HG03280 (cell line): ENCODE measurements around the gene DNAJC28.
"Not testable (repeated sequence)": the region's sequence is repeated elsewhere in the genome, so short reads cannot be mapped to it uniquely, and the experiment has no call there.

Experiments used
- ATAC-seq: cut with Tn5 transposase; IDR thresholded peaks from one replicate; pipeline ENCODE4 v1.9.1; 2021; ENCODE audit warnings: mild to moderate bottlenecking, moderate library complexity; ENCODE audit not compliant: unreplicated experiment

Gene DNAJC28

GRCh38 chr21:33491373-33492102, at the start of gene DNAJC28:
Gene DNAJC28 (minus strand): TSS chr21:33491716. CDS start chr21:33489393, 2,323 bp downstream.
- peak; percentile 98 for ATAC-seq

- no peak for ATAC-seq
Observed at GRCh38 chr21:33541105-33541711, 49.7 kb upstream of the DNAJC28 start.

GRCh38 chr21:33540711-33541104, 49.2 kb upstream of the DNAJC28 start:
- ATAC-seq: no peak

- ATAC-seq: no peak
Observed at GRCh38 chr21:33539616-33540015, 48.1 kb upstream of the DNAJC28 start.

- no peak for ATAC-seq
Observed at GRCh38 chr21:33537212-33537611, 45.7 kb upstream of the DNAJC28 start.

- no peak for ATAC-seq
Observed at GRCh38 chr21:33531007-33531406, 39.5 kb upstream of the DNAJC28 start.

GRCh38 chr21:33522953-33523349, 31.4 kb upstream of the DNAJC28 start:
- ATAC-seq: no peak

GRCh38 chr21:33522297-33522952, 30.9 kb upstream of the DNAJC28 start:
- ATAC-seq: no peak

- no peak for ATAC-seq
Observed at GRCh38 chr21:33518899-33519298, 27.4 kb upstream of the DNAJC28 start.

GRCh38 chr21:33514229-33514628, 22.7 kb upstream of the DNAJC28 start:
- ATAC-seq: no peak

- ATAC-seq: no peak
Observed at GRCh38 chr21:33512481-33512880, 21.0 kb upstream of the DNAJC28 start.

- no peak for ATAC-seq
Observed at GRCh38 chr21:33511639-33512038, 20.1 kb upstream of the DNAJC28 start.

- ATAC-seq: no peak
Observed at GRCh38 chr21:33510826-33511225, 19.3 kb upstream of the DNAJC28 start.

- not testable (repeated sequence) for ATAC-seq
Observed at GRCh38 chr21:33507003-33507402, 15.5 kb upstream of the DNAJC28 start.

GRCh38 chr21:33505833-33506232, 14.3 kb upstream of the DNAJC28 start:
- no peak for ATAC-seq

- no peak for ATAC-seq
Observed at GRCh38 chr21:33496345-33496744, 4.8 kb upstream of the DNAJC28 start.

GRCh38 chr21:33495743-33496142, 4.2 kb upstream of the DNAJC28 start:
- ATAC-seq: no peak

GRCh38 chr21:33493756-33494155, 2.2 kb upstream of the DNAJC28 start:
- ATAC-seq: no peak

GRCh38 chr21:33492571-33492970, 1.1 kb upstream of the DNAJC28 start:
- no peak for ATAC-seq

- no peak for ATAC-seq
Observed at GRCh38 chr21:33490991-33491372, 534 bp downstream of the DNAJC28 start.

GRCh38 chr21:33488936-33489335, 2.6 kb downstream of the DNAJC28 start:
- ATAC-seq: no peak

- no peak for ATAC-seq
Observed at GRCh38 chr21:33487996-33488395, 3.5 kb downstream of the DNAJC28 start.
